Measurements from ENCODE around the gene STRN4.

Gene STRN4

DNA sequence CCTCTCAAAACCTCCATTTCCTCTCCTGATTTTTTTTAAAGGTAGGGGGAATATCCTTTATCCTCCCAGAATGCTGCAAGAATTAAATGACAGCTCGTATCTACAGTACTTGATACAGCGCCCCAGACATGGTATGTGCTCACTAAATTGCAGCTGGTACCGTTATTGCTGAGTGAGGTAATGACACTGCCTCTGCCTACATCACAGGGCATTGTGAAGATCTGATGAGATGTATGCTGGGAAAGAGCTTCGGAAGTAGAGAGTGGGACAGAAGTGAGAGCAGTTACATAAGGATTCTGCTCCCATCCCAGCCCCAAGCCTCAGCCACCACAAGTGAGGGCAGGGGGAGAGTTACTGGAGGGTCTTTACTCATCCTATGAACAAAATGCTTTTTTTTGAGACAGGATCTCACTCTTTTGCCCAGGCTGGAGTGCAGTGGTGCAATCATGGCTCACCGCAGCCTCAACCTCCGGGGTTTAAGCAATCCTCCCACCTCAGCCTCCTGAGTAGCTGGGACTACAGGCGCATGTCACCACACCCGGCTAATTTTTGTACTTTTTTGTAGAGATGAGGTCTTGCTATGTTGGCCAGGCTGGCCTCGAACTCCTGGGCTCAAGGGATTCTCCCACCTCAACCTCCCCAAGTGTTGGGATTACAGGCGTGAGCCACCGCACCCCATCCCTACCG is 2.1 kb downstream of the STRN4 start:
- DNase-seq (ENCODE audit: low read depth) = no peak
- TF ChIP-seq CTCF (IDR thresholded peaks at IDR 0.05; ENCODE audit: control insufficient read depth, insufficient read depth, low read depth, low read length, missing control alignments) = no peak
- 0 out of 2 replicates have a peak overlapping the region, but pooled peaks have one; percentile 96 for H3K4me3 ChIP-seq (ENCODE audit: control insufficient read depth, low read depth, low read length)

GRCh38 chr19:46742926-46743480 is 3.2 kb downstream of the STRN4 start:
- no peak overlapping the region for H3K4me3 ChIP-seq (ENCODE audit: control insufficient read depth, low read depth, low read length)
- TF ChIP-seq CTCF (IDR thresholded peaks at IDR 0.05; ENCODE audit: control insufficient read depth, insufficient read depth, low read depth, low read length, missing control alignments) = no peak
- DNase-seq (ENCODE audit: low read depth) = no peak

DNA sequence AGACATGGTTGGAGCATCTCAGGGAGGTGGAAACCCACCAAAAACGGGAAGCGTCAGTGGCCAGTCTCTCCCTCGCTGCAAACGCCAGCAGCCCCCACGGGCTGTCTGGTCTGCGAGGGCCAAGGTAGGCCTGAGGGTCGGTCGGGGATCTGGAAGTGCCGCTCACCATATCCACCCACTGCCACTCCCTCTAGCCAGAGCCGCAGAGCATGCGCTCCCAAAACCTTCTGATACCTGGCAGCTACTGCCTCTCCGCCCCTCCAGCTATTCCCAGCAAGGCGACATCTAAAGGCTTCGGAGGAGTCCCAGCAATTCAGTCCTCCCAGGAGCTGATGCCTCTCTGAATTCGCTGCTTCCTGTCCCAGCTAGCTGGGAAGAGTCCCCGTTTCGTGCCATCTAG is 4.8 kb downstream of the STRN4 start:
- no peak for TF ChIP-seq CTCF (IDR thresholded peaks at IDR 0.05; ENCODE audit: control insufficient read depth, insufficient read depth, low read depth, low read length, missing control alignments)

GRCh38 chr19:46739290-46739771 is 6.9 kb downstream of the STRN4 start:
- no peak for TF ChIP-seq CTCF (IDR thresholded peaks at IDR 0.05; ENCODE audit: control insufficient read depth, insufficient read depth, low read depth, low read length, missing control alignments)
- DNase-seq (ENCODE audit: low read depth) = no peak
- no peak overlapping the region for H3K4me3 ChIP-seq (ENCODE audit: control insufficient read depth, low read depth, low read length)

More for the DNA sequence above, 4.8 kb downstream of the STRN4 start:
- H3K4me3 ChIP-seq (ENCODE audit: control insufficient read depth, low read depth, low read length) = no peak overlapping the region
- DNase-seq (ENCODE audit: low read depth) = no peak

- DNase-seq (ENCODE audit: low read depth) = no peak
- no peak overlapping the region for H3K4me3 ChIP-seq (ENCODE audit: control insufficient read depth, low read depth, low read length)
- no peak for TF ChIP-seq CTCF (IDR thresholded peaks at IDR 0.05; ENCODE audit: control insufficient read depth, insufficient read depth, low read depth, low read length, missing control alignments)
Measured at GRCh38 chr19:46737761-46738171, 8.5 kb downstream of the STRN4 start.

DNA sequence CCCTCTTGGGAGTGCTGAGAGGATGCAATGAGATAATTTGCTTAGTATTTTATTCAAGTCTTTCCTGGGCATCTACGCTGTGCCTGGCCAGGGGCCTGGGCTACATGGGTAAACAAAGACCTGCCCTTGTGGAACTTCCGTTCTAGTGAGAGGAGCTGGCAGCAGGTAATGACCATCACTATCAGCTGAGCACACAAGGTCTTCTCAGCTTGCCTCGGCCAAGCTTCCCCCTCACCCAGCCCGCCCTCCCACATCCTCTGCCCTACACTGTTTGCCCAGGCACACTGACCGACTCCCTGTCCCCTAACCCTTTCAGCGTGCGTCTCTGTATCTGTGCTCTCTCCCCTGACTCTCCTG is 9.0 kb downstream of the STRN4 start:
- no peak for TF ChIP-seq CTCF (IDR thresholded peaks at IDR 0.05; ENCODE audit: control insufficient read depth, insufficient read depth, low read depth, low read length, missing control alignments)
- DNase-seq (ENCODE audit: low read depth) = no peak

More for the DNA sequence above, 9.0 kb downstream of the STRN4 start:
- H3K4me3 ChIP-seq (ENCODE audit: control insufficient read depth, low read depth, low read length) = no peak overlapping the region

All from AG09309 (cell line).